HG02642 (cell line): Measurements from ENCODE around the gene DCDC2.
"Not testable (repeated sequence)": the region's sequence is repeated elsewhere in the genome, so short reads cannot be mapped to it uniquely, and the experiment has no call there.

ENCODE experiments used
- ATAC-seq: cut with Tn5 transposase; IDR thresholded peaks from one replicate; pipeline ENCODE4 v1.9.1; 2021; ENCODE audit warnings: mild to moderate bottlenecking; ENCODE audit not compliant: unreplicated experiment, poor library complexity

The DCDC2 gene

GRCh38 chr6:24228681-24229255 is 129.1 kb downstream of the DCDC2 start:
- no peak for ATAC-seq

GRCh38 chr6:24228123-24228522 is 129.7 kb downstream of the DCDC2 start:
- ATAC-seq: no peak

GRCh38 chr6:24227556-24227955 is 130.3 kb downstream of the DCDC2 start:
- ATAC-seq: no peak

- ATAC-seq: no peak
Observed at GRCh38 chr6:24226541-24226940, 131.3 kb downstream of the DCDC2 start.

GRCh38 chr6:24225838-24226237 is 132.0 kb downstream of the DCDC2 start:
- ATAC-seq: no peak

- no peak for ATAC-seq
Observed at GRCh38 chr6:24223115-24223919, 134.5 kb downstream of the DCDC2 start.

GRCh38 chr6:24219670-24220069 is 138.2 kb downstream of the DCDC2 start:
- ATAC-seq: no peak

GRCh38 chr6:24214984-24215383 is 142.9 kb downstream of the DCDC2 start:
- no peak for ATAC-seq

GRCh38 chr6:24207413-24207812 is 150.4 kb downstream of the DCDC2 start:
- no peak for ATAC-seq

GRCh38 chr6:24205020-24205492 is 152.8 kb downstream of the DCDC2 start:
- peak; percentile 43 for ATAC-seq

GRCh38 chr6:24204113-24204512 is 153.7 kb downstream of the DCDC2 start:
- ATAC-seq: not testable (repeated sequence)

GRCh38 chr6:24197892-24198291 is 160.0 kb downstream of the DCDC2 start:
- ATAC-seq: no peak

- no peak for ATAC-seq
Observed at GRCh38 chr6:24195836-24196597, 161.8 kb downstream of the DCDC2 start.

- no peak for ATAC-seq
Observed at GRCh38 chr6:24194978-24195700, 162.7 kb downstream of the DCDC2 start.

- ATAC-seq: no peak
Observed at GRCh38 chr6:24193364-24193763, 164.5 kb downstream of the DCDC2 start.

GRCh38 chr6:24191346-24191745 is 166.5 kb downstream of the DCDC2 start:
- ATAC-seq: no peak

GRCh38 chr6:24188578-24189080 is 169.2 kb downstream of the DCDC2 start:
- ATAC-seq: no peak

- ATAC-seq: no peak
Observed at GRCh38 chr6:24187965-24188577, 169.8 kb downstream of the DCDC2 start.

GRCh38 chr6:24186349-24186748 is 171.5 kb downstream of the DCDC2 start:
- ATAC-seq: no peak

- no peak for ATAC-seq
Observed at GRCh38 chr6:24183584-24183983, 174.3 kb downstream of the DCDC2 start.
